Coronary artery (tissue), 2 donors: ENCODE data around the gene FBN2.
"Not testable (repeated sequence)": the region's sequence is repeated elsewhere in the genome, so short reads cannot be mapped to it uniquely, and the experiment has no call there.

ENCODE experiments used
- DNase-seq: peaks from one replicate; pipeline ENCODE4 v3.0.0-alpha.2; 2017; ENCODE audit warnings: low spot score
- H3K27ac ChIP-seq, 2 donors: fragments of 200-600 bp; sonication (generic); one replicate each; pipeline ENCODE4 v1.5.1; 2016 to 2019
- H3K4me3 ChIP-seq: fragments of 200-600 bp; sonication (generic); 2 replicates; pipeline ENCODE4 v1.5.1; 2016; ENCODE audit warnings: mild to moderate bottlenecking, moderate library complexity
- CTCF ChIP-seq: fragments of 200-600 bp; sonication (generic); IDR thresholded peaks from one replicate; pipeline ENCODE4 v1.5.1; 2019; ENCODE audit warnings: antibody characterized with exemption

Gene FBN2

GRCh38 chr5:128472036-128472435 lies 66.0 kb downstream of the FBN2 start:
- H3K4me3 ChIP-seq: no peak overlapping the region
- H3K27ac ChIP-seq: no peak overlapping the region
- no peak for TF ChIP-seq CTCF
- DNase-seq: no peak

DNA sequence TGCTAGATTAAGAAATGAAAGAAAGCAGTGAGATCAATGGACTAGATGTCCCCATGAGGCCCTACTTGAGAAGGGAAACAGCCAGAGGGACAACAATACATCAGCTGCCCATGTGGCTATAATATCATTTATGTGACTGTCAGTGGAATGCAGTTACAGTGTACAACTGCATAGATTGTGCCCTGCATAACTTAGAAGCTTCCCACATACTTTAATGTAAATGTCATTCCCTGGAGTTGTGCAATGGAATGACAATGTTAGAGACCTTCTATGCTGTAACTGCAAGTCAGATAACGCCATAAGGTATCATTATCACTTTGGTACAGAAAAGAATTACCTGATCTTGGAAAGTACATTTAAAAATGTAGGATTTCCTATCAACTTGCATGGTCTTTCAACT lies 67.4 kb downstream of the FBN2 start:
- TF ChIP-seq CTCF: no peak
- Histone ChIP-seq H3K27ac (no peak overlapping the region), H3K4me3 (no peak overlapping the region)
- DNase-seq: no peak

DNA sequence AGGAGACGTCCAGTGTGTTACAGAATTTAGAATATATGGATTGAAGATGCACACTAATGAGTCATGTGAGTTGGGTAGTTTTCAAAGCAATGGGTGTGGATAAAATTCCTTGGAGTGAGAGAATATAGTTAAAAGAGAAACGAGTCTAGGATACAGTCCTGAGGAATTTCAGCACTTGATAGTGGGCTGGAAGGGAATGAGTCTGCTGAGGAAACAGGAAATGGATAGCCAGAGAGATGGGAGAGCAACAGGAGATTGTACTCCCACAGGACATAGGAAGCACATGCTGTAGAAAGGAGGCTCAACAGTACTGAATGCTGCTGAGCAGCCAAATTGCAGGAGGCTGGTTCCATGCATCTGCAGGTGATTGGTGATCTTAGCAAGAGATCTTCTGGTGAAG lies 68.1 kb downstream of the FBN2 start:
- no peak overlapping the region for H3K27ac ChIP-seq
- H3K4me3 ChIP-seq: no peak overlapping the region
- no peak for DNase-seq
- no peak for TF ChIP-seq CTCF

DNA sequence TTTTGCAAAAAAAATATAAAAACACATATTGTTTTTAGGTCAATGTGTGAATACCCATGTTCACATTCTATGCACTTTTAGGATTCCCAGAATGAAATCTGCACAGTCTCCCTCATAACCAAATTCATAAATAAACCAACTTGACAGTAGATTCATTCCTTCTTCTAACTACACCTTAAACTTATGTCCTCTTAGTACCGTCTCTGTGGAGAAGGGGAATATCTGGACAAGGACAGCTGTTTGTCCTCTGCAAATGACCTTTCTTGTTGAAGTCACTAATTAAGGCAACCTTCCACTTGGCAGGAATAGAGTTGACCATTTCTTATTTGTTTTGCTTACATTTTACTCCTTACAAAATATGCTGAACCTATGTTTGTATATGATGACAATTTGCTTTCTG lies 71.1 kb downstream of the FBN2 start:
- no peak for TF ChIP-seq CTCF
- no peak for DNase-seq
- Histone ChIP-seq H3K4me3 (no peak overlapping the region), H3K27ac (no peak overlapping the region)

DNA sequence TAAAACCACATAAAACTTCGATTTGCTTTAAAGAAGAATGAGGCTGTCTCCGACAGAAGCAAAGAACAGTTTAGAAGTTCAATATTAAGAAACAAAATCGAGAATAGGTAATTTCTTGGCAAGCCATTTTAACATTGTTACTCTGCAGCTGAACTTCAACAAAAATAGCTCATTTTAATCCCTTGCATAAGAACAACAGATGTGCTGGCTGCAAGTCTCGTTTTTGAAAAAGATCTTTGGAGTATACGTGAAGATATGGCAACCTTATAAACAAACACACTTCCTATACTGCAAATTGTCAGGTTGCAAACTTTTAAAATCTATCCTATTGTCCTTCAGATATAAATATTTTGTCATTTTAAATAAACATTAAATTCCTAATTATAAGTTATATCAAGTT lies 71.5 kb downstream of the FBN2 start:
- DNase-seq: no peak
- H3K4me3 ChIP-seq: no peak overlapping the region
- no peak for TF ChIP-seq CTCF
- no peak overlapping the region for H3K27ac ChIP-seq

- no peak overlapping the region for H3K4me3 ChIP-seq
- no peak overlapping the region for H3K27ac ChIP-seq
- no peak for DNase-seq
- no peak for TF ChIP-seq CTCF
Observed at GRCh38 chr5:128464596-128464995, 73.4 kb downstream of the FBN2 start.

DNA sequence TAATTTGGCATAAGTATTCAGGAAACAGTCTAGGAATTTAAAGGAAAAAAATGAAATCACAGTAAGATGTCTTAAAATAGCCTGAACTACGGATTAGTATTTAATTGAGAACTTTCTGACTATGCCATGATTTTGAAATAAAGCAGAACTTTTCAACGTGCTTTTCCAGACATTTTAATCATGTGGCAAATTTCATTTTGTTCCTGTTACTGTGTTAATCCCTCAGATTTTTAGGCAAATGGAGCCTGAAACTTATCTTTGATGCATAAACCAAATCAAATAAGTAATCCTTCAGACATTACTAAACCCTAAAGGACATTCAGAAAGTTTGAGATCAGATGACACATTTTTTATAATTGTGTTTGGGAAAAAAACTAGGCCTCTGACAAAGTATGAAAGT lies 75.7 kb downstream of the FBN2 start:
- no peak for DNase-seq
- Histone ChIP-seq H3K27ac (no peak overlapping the region), H3K4me3 (no peak overlapping the region)
- no peak for TF ChIP-seq CTCF

- DNase-seq, H3K4me3 ChIP-seq, H3K27ac ChIP-seq: not testable (repeated sequence)
Observed at GRCh38 chr5:128457147-128457915, 80.7 kb downstream of the FBN2 start.
